K562 (cell line): ENCODE results near the gene ARHGAP28.

ENCODE experiments used
- KAT2B ChIP-seq: IDR thresholded peaks from one replicate; pipeline ENCODE4 v1.6.1; 2012; ENCODE audit warnings: low read depth, mild to moderate bottlenecking, control low read depth, inconsistent platforms, low read length, moderate library complexity
- PCBP1 ChIP-seq: fragments of 200-400 bp; formaldehyde crosslinking; IDR thresholded peaks from 2 replicates; pipeline ENCODE4 v1.6.1; 2018; ENCODE audit warnings: mild to moderate bottlenecking, low read depth, low read length; ENCODE audit not compliant: poor library complexity, severe bottlenecking
- POLR2A ChIP-seq: fragments of 450-650 bp; conservative IDR thresholded peaks from 2 replicates; pipeline ENCODE4 v1.6.1; 2016
- SP1 ChIP-seq: sonication (generic); formaldehyde crosslinking; IDR thresholded peaks from 2 replicates; pipeline ENCODE4 v1.8.1; 2022; ENCODE audit warnings: mild to moderate bottlenecking, missing genetic modification reagents
- TAF1 ChIP-seq: IDR thresholded peaks from 2 replicates; pipeline ENCODE4 v1.6.1; 2011; ENCODE audit warnings: mild to moderate bottlenecking, low read length, moderate library complexity; ENCODE audit not compliant: insufficient read depth, control insufficient read depth, severe bottlenecking; ENCODE audit errors: extremely low read depth
- TOE1 ChIP-seq, 2 experiments: fragments of 450-650 bp in 1 of 2; sonication (generic) in 1 of 2; formaldehyde crosslinking in 1 of 2; IDR thresholded peaks; 2 replicates each; pipeline versions ENCODE4 v1.7.1 to v1.8.0; 2016 to 2022; ENCODE audit warnings: borderline replicate concordance in 2 of 2, mild to moderate bottlenecking in 2 of 2, antibody characterized with exemption in 1 of 2, inconsistent platforms in 1 of 2, low read depth in 1 of 2, missing genetic modification reagents in 1 of 2, moderate library complexity in 1 of 2
- YBX1 ChIP-seq: fragments of 450-650 bp; IDR thresholded peaks from 2 replicates; pipeline ENCODE4 v1.7.1; 2016; ENCODE audit warnings: mild to moderate bottlenecking
- ZEB2 ChIP-seq: fragments of 450-650 bp; IDR thresholded peaks from 2 replicates; pipeline ENCODE4 v1.6.1; 2016
- ZNF23 ChIP-seq: fragments of 250-450 bp; sonication (Bioruptor Pico); IDR thresholded peaks from 2 replicates; pipeline ENCODE4 v1.4.0; 2020; ENCODE audit warnings: mild to moderate bottlenecking
- TF ChIP-seq, protein P1 (sequence below), 3 experiments: IDR thresholded peaks in 2 of 3; conservative IDR thresholded peaks in 1 of 3; 2 replicates each; pipeline ENCODE4 v1.5.1; 2011 to 2012; ENCODE audit warnings: low read length in 3 of 3, mild to moderate bottlenecking in 3 of 3, control low read depth in 2 of 3, improper control_type of control experiment in 1 of 3, inconsistent platforms in 1 of 3, low read depth in 1 of 3, mixed read lengths in 1 of 3, moderate library complexity in 1 of 3; ENCODE audit not compliant: insufficient read depth in 2 of 3
- TF ChIP-seq, protein P2 (sequence below): sonication (generic); formaldehyde crosslinking; IDR thresholded peaks from 2 replicates; pipeline ENCODE4 v1.5.0; 2020; ENCODE audit warnings: missing genetic modification reagents
- TF ChIP-seq, protein P3 (sequence below), 2 experiments: IDR thresholded peaks; 2 replicates each; pipeline ENCODE4 v1.6.1; 2011; ENCODE audit warnings: borderline replicate concordance in 1 of 2, control low read depth in 1 of 2, low read depth in 1 of 2, low read length in 1 of 2, mild to moderate bottlenecking in 1 of 2, mixed read lengths in 1 of 2, moderate library complexity in 1 of 2; ENCODE audit not compliant: insufficient read depth in 1 of 2, insufficient read length in 1 of 2, poor library complexity in 1 of 2, severe bottlenecking in 1 of 2; ENCODE audit errors: extremely low read depth in 1 of 2

DNA sequence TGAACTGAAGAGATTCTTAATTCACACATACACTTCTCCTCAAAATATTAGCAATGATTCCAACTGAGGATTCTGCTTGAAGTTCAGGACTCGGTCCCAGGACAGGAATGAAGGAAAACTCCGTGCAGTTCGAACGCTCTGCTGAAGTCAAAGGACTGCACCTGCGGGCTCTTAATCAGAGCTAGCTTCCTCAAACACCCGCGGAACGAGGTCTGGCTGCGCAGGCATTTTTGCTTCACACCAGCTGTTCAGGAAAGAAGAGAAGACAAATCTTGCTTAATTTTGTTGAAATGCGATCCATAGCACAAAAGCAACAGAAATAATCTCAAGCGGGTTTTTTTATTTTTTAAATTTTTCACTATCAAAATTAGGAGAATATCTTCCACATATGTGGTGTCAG is 212.5 kb downstream of the ARHGAP28 start:
- TF ChIP-seq, protein P1, sequence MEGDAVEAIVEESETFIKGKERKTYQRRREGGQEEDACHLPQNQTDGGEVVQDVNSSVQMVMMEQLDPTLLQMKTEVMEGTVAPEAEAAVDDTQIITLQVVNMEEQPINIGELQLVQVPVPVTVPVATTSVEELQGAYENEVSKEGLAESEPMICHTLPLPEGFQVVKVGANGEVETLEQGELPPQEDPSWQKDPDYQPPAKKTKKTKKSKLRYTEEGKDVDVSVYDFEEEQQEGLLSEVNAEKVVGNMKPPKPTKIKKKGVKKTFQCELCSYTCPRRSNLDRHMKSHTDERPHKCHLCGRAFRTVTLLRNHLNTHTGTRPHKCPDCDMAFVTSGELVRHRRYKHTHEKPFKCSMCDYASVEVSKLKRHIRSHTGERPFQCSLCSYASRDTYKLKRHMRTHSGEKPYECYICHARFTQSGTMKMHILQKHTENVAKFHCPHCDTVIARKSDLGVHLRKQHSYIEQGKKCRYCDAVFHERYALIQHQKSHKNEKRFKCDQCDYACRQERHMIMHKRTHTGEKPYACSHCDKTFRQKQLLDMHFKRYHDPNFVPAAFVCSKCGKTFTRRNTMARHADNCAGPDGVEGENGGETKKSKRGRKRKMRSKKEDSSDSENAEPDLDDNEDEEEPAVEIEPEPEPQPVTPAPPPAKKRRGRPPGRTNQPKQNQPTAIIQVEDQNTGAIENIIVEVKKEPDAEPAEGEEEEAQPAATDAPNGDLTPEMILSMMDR (IDR thresholded peaks at IDR 0.05 in 2 of 3, conservative IDR thresholded peaks at IDR 0.05 in 1 of 3; ENCODE audit: insufficient read depth in 2 of 3, low read depth in 1 of 3, low read length in 3 of 3): no peak
- TF ChIP-seq ZNF23 (CRISPR knock-in tag): no peak
- TF ChIP-seq KAT2B: no peak
- TF ChIP-seq TOE1 (IDR thresholded peaks at IDR 0.05; ENCODE audit: borderline replicate concordance): no peak
- no peak for TF ChIP-seq TOE1 (CRISPR knock-in tag; IDR thresholded peaks at IDR 0.05; ENCODE audit: borderline replicate concordance, low read depth)
- TF ChIP-seq, protein P2, sequence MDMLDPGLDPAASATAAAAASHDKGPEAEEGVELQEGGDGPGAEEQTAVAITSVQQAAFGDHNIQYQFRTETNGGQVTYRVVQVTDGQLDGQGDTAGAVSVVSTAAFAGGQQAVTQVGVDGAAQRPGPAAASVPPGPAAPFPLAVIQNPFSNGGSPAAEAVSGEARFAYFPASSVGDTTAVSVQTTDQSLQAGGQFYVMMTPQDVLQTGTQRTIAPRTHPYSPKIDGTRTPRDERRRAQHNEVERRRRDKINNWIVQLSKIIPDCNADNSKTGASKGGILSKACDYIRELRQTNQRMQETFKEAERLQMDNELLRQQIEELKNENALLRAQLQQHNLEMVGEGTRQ: no peak
- no peak for TF ChIP-seq TAF1
- no peak for TF ChIP-seq POLR2A
- TF ChIP-seq SP1 (CRISPR knock-in tag): no peak
- TF ChIP-seq PCBP1: no peak
- no peak for TF ChIP-seq YBX1
- TF ChIP-seq, protein P3, sequence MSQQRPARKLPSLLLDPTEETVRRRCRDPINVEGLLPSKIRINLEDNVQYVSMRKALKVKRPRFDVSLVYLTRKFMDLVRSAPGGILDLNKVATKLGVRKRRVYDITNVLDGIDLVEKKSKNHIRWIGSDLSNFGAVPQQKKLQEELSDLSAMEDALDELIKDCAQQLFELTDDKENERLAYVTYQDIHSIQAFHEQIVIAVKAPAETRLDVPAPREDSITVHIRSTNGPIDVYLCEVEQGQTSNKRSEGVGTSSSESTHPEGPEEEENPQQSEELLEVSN (IDR thresholded peaks at IDR 0.05; ENCODE audit: borderline replicate concordance in 1 of 2, extremely low read depth in 1 of 2, insufficient read depth in 1 of 2, insufficient read length in 1 of 2, low read depth in 1 of 2, low read length in 1 of 2, poor library complexity in 1 of 2, severe bottlenecking in 1 of 2): no peak
- no peak for TF ChIP-seq ZEB2
